Activated CD4-positive, alpha-beta T cell treated with anti-CD3 and anti-CD28 coated beads for 4 hours (primary cell): Measurements from ENCODE around the gene CLEC10A.
A peak's percentile ranks its signal among the peaks of the same experiment; 100 is the strongest.
"Not testable (repeated sequence)": the region's sequence is repeated elsewhere in the genome, so short reads cannot be mapped to it uniquely, and the experiment has no call there.

Source experiments
- DNase-seq, 2 donors: peaks; one replicate each; pipeline ENCODE4 v3.0.0-alpha.2; 2020

The CLEC10A gene, protein sequence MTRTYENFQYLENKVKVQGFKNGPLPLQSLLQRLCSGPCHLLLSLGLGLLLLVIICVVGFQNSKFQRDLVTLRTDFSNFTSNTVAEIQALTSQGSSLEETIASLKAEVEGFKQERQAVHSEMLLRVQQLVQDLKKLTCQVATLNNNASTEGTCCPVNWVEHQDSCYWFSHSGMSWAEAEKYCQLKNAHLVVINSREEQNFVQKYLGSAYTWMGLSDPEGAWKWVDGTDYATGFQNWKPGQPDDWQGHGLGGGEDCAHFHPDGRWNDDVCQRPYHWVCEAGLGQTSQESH

DNA sequence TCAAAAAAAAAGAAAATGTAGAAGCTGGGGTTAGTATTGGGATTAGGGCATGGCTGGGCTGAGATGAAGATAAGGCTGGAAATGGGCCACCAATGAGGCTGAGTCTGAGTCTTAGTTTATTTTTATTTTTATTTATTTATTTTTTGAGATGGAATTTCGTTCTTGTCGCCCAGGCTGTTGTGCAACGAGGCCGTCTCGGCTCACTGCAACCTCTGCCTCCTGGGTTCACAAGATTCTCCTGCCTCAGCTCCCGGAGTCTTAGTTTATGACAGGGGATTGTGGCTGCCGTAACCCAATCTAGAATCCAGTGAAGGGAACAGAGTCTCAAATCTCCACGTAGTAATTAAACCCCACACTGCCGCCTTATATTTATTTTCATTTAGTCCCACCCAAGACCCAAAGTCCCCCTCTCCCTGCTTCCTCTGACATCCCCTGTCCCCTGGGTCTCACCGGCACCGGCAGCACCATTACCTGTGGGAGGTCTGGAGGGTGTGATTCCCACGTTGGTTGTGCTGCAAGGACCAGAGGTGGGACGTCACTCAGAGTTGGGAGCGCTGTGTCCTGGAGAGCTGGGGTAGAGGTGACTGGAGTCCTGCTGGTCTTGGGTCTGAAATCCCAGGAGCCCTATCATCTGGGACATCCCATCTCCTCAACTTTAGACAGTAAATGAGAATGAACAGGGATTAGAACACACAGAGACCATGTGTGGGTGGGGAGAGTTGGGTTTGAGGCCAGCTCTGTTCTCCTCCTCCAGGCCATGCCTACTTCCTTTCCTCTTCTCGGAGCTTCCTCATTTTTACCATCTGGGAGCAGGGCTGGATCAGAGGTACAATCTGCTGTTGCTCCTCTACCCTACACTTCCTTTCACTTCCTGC lies at the start of gene CLEC10A:
Gene CLEC10A, minus strand, starts transcription at position 671 of the 875 bp plus-strand sequence. CDS start 1,439 bp downstream, outside the sequence.
- DNase-seq, result no peak

DNA sequence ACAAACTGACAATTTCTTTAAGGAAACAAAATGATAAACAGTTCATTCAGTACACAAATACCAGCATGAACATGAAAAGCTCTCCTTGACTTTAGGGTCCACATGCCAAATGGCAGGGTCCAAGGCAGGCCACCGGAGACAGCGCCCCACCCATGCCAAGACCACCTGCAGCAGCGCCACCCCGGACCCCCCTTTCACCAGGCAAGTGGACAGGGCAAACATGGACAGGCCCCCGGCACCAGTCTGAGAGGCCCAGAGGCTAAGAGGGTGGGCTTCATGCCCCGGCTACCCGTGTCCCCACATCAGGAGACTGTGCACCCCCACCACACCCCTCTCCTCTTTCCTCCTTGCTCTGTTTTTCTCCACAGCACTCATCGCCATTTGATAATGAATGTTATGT lies 49.3 kb upstream of the CLEC10A start:
- no peak for DNase-seq

DNA sequence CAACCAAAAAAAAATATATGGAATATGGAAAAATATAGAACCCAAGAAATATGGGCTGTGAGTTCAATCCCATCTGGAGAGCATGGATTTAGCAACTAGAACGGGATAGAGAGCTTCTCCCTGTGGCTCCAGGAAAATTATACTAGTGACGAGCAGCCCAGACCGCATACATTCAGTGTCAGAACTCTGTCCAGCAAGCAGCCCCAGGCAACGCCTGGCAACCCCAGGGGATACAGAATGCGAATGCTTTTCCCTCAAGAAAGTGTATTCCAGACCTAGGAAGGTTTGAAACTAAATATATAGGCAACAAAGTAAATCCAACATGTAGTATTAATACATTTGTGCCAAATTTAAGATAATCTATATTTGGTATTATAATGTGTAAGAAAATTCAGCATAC lies 48.1 kb upstream of the CLEC10A start:
- no peak for DNase-seq

DNA sequence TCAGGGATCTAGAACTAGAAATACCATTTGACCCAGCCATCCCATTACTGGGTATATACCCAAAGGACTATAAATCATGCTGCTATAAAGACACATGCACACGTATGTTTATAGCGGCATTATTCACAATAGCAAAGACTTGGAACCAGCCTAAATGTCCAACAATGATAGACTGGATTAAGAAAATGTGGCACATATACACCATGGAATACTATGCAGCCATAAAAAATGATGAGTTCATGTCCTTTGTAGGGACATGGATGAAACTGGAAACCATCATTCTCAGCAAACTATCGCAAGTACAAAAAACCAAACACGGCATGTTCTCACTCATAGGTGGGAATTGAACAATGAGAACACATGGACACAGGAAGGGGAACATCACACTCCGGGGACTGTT lies 47.5 kb upstream of the CLEC10A start:
- not testable (repeated sequence) for DNase-seq

DNA sequence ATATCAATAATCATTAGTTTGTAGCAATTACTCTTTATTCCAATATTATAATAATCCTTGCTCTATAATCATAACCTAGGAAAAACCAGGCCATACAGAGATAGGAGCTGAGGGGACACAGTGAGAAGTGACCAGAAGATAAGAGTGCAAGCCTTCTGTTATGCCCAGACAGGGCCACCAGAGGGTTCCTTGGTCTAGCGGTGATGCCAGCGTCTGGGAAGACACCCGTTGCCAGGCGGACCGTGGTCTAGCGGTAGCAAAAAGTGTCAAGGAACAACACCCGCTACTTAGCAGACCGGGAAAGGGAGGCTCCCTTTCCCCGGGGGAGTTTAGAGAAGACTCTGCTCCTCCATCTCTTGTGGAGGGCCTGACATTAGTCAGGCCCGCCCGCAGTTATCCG lies 46.3 kb upstream of the CLEC10A start:
- not testable (repeated sequence) for DNase-seq

DNA sequence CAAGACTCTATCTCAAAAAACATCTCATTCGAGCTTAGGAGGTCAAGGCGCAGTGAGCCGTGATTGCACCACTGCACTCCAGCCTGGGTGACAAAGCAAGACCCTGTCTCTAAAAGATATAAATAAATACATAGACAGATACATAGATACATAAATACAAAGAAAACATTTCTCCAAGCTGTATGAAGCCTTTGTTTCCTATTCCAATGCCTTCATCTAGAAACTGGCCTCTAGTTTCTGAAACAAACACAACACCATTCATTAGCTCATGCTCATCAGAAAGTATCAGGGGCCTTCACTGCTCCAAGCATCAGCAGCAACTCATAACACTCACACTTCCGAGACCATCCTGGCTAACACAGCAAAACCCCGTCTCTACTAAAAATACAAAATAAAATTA lies 44.9 kb upstream of the CLEC10A start:
- no peak for DNase-seq

DNA sequence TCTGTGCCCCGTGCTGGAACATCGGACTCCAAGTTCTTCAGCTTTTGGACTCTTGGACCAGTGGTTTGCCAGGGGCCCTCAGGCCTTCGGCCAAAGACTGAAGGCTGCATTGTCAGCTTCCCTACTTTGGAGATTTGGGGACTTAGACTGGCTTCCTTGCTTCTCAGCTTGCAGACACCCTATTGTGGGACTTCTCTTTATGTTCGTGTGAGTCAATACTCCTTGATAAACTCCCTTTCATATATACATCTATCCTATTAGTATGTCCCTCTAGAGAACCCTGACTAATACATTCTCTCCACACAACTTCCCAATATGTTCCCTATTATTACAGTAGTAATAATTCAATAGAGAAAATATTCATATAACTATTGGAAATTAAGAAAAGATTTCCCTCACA lies 43.8 kb upstream of the CLEC10A start:
- DNase-seq, result no peak

DNA sequence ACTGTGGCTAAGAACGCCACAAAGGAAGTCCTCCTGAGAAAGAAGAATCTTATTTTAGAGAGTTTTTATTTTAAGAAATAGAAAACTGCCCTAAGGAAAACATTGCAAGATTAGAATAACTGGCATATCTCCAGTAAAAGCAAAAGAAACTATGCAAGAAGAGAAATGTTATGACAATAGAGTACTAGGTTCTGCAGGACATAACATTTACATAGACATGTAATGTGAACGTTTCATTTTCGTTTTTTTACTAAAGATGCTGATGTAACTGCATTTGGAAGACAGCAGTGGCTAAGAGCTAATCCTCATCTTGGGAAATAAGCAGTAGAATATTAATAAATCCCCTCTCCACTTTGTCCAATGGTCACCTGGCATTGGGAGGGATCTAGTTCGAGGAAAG lies 42.3 kb upstream of the CLEC10A start:
- no peak for DNase-seq

DNA sequence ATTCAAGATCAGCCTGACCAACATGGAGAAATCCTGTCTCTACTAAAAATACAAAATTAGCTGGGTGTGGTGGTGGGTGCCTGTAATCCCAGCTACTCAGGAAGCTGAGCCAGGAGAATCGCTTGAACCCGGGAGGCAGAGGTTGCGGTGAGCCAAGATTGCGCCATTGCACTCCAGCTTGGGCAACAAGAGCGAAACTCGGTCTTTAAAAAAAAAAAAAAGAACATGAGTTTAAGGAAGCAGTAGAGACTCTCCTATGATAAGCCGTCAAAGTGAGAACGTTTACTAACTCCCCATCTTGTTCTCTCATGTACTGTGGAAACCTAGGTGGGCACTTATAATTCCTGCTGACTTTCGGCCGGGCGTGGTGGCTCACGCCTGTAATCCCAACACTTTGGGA lies 40.6 kb upstream of the CLEC10A start:
- DNase-seq, result not testable (repeated sequence)

DNA sequence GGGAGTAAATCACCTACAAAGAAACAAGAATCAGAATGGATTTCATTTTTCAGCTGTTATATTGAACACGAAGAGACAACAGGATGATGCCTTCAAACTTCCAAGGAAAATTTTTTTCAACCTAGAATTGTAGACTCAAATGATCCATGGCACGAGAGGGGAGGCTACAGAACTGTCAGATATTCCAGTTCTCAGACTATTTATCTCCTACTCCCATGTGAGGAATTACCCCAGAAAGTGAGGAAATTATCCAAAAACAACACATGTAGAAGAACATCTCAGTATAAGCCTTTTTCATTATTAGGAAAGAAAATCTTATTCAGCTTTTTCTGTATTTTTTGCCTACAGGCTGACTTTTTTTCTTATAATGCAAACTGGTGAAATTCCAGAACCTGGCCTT lies 40.1 kb upstream of the CLEC10A start:
- DNase-seq, result no peak

DNA sequence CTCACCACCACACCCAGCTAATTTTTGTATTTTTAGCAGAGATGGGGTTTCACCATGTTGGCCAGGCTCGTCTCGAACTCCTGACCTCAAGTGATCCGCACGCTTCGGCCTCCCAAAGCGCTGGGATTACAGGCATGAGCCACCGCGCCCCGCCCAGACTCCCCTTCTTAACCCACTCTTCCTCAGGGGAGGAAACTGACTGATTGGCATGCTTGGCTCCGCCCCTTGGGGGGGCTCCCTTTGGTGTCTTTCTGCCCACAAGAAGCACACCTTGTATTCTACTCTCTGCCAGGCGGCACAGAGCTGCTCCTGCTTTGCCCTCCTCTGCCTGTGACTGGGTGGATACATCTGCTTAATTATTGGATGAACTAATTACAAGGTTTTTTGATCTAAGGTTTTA lies 39.3 kb upstream of the CLEC10A start:
- no peak for DNase-seq

DNA sequence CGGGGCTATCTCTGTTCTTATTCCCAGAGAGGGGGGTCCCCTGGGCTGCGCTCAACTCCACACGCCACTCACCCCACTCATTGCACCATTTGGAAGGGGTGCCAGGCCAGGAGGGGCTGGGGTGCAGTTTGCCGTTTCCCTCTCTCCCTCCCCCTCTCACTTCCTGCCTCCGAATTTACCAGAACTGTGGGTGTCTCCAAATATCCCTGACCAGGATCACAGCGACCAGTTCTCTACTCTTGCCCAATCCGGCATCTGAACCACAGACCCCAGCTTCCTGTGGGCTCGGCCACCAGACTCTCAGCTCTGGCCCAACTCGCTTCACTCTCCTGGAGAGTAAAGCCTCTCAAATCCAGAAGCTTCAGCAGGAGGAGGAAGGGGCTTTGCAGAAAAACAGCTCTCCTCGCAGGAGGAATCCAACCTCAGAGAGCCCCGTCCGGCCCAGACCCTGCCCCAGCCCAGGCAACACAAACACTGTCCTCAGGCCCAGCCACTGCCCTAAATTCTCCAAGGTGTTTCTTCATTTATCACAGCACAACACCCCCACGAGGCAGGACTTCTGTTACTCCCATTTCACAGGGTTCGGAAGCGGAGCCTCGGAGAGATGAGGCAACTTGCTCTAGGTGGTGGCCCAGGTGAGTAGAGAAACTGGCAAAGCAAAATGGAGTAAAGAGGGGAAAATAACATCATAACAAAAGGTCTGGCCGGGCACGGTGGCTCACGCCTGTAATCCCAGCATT lies 35.0 kb upstream of the CLEC10A start:
- DNase-seq, result no peak

DNA sequence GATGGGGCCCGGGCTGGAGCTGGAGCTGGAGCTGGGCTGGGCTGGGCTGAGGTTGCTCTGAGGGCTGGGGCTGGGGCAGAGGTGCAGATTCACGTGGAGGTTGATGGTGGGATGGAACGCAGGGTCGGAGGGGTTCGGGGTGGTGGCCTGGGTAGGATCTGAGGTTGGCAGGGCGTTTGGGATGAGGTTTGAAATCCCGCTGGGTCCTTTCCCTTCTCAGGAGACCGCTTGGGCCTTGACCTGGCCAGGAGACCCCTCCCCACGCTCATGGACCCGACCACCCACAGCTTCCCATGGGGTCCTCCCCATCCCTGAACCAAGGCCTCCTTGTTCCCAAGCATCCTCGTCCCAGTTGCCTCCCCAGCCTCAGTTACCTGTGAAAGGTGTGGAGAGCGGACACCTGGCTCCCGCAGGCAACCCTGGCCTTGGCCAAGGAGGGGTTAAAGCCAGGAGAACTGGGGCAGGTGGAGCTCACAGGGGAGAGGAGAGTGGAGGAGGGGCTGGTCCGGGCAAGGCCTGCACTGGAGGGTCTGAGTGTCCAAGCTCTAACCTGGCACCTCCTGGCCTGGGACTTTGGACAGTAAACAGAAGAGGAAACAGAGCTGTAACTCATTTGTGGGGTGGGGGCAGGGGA lies 34.3 kb upstream of the CLEC10A start, which contains the start of gene ASGR2:
Gene ASGR2, minus strand, starts transcription at position 582 of the 634 bp plus-strand sequence. CDS start 582 bp downstream, outside the sequence.
- no peak for DNase-seq

DNA sequence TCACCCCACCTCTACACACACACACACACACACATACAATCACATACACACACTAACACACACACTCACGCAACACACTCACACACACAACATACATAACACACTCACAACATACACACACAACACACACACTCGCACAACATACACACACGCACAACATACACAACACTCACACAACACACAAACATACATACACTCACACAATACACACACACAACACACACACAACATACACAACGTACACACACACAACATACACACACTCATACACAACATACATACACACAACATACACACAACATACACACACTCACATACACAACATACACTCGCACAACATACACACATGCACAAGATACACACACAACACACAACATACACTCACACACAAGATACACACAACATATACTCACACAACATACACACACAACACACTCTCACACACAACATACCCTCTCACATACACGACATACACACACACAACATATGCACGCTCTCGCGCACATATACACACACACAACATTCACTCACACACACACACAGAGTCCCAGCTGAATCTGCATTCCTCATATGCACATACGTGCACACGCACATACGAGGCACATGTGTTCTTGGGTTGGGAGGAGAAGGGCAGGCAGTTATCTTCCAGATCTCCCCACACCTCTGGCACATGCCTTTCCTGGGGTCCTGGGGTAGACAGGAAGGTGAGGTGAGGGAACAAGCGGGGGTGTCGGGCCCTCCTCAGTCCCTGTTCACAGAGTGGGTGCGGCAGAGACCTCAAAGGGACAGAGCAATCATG lies 33.4 kb upstream of the CLEC10A start:
- DNase-seq, result no peak

DNA sequence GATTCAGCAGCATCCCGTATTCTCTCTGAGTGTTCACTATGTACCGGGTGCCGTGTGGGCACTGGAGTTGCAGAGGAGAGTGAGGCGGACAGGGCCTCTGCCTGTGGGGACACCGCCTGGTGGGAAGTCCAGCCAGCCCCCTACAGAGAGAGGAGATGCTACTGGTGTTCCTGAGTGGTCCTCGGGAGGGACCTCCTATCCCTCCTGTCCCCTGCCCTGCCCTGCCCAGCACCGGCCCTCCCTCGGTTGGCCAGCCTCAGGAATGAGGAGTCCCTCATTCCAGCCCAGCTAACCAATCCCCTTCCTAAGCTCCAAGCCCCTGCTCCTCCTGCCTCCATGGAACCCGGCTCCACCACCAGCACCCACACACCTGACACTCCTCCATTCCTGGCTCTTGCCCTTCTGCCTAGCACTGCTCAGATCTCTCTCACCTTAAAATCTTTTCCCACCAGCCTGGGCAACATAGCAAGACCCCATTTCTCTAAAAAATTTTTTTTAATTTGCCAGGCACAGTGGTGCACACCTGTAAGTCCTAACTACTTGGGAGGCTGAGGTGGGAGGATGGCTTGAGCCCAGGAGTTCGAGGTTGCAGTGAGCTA lies 32.6 kb upstream of the CLEC10A start:
- no peak for DNase-seq

DNA sequence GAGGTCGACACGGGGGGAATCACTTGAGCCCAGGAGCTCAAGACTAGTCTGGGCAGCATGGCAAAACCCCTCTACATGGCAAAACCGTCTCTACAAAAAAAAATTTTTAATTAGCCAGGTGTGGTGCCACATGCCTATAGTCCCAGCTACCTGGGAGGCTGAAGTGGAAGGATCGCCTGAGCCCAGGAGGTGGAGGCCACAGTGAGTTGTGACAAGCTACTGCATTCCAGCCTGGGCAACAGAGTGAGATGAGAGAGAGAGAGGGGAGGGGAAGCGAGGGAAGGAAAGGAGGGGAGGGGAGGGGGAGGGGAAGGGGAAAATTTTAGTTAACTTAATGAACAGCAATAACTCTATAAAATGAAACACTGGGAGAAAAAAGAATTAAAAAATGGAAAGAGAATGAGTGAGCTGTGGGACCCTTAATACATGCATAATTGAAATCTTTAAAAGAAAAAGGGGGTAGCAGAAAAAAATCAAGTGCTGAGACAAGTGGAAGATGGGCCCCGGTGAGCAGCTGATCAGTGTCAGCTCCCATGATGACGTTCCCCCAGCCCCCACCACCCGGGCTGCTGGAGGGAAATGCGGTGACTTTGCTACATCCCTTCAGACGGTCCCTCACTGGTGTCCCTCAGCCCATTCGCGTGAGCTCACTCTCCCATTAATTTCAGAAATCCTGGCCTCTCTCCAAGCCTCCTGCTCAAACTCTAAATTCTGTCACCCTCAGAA lies 31.9 kb upstream of the CLEC10A start:
- DNase-seq, result no peak

DNA sequence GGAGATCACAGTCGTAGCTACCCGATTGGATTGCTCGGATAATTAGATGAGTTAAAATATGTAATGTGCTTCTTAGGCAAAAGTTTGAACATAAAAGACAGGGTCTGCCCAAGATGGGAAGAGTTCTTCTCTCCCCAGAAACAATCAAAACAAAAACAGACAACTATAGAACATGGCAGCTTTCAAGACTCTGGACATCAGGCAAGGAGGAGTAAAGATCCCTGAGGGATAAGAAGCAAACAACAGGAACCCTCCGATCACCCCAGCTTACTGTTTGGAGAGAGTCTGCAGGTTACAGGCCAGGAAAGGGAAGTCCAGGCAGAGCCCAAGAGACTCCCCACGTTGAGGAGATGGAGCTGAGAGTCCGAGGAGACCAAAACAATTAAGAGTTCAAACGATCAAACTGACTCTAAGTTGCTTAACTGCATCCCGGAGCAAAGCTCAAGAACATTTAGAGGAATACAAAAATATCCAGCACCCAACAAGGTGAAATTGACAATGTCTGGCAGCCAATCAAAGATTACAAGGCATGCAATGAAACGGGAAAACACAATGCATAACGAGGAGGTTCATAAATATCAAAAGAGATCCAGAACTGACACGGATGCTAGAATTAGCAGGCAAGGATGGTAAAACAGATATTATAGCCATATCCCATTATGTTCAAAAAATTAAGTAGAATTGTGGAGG lies 30.7 kb upstream of the CLEC10A start:
- DNase-seq, result no peak

DNA sequence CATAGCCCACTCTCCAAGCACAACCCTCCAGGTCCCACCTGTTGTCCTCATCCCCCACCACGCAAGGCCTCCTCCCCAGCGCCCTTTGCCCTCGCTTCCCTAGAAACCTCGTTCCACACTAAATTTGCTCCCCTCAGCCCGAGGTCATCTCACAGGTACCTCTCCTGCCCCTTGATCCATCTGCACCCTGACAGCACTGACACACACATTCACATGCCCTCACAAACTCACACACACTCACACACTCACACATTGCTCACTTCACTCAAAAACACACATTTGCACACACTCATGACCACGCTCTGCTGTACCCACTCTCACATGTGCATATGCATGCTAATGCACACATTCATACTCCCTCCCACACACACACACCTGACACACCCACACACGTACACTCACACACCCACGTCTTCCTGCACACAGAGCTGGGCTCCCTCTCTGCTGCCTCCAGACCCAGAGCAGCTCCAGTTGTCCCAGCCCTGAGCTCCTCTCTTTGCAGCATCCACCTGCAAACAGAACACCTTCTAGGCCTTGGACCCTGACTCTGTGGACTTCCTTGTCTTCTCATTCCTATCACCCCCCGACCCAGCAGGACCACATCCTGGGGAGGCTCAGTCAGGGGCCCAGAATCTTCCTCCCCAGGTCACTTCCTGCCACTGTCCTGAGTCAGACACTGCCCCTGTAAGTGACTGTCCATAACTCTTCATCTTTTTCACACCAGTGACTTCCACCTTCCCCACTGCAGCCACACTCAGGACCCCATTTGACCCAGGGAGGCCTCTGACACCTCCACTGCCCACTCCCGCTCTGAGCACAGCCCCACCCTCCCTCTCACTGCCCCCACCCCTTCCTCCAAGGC lies 29.6 kb upstream of the CLEC10A start:
- DNase-seq, result peak in 1 of 2 donors; percentile 24

DNA sequence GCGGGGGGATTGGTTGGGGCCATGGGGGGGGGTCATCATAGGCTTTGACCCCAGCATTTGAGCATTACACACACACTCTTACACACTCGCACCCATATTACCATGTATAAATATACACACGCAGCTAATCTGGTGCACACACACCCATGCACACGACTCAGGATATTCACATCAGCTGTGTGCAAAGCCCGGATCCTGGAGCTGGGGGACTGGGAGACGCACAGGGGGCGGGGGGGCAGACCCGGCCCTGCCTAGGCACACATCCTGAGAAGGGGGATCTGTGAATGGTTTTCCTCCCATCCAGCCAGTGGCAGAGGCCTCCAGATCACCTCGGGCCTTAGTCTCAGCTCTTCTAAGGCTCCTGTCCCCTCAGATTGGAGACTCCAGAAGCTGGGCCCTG lies 28.9 kb upstream of the CLEC10A start:
- DNase-seq, result no peak
